ENCODE data around the gene ZFP62.
A peak's percentile ranks its signal among the peaks of the same experiment; 100 is the strongest.
"Not testable (repeated sequence)": the region's sequence is repeated elsewhere in the genome, so short reads cannot be mapped to it uniquely, and the experiment has no call there.

ZFP62 gene

DNA sequence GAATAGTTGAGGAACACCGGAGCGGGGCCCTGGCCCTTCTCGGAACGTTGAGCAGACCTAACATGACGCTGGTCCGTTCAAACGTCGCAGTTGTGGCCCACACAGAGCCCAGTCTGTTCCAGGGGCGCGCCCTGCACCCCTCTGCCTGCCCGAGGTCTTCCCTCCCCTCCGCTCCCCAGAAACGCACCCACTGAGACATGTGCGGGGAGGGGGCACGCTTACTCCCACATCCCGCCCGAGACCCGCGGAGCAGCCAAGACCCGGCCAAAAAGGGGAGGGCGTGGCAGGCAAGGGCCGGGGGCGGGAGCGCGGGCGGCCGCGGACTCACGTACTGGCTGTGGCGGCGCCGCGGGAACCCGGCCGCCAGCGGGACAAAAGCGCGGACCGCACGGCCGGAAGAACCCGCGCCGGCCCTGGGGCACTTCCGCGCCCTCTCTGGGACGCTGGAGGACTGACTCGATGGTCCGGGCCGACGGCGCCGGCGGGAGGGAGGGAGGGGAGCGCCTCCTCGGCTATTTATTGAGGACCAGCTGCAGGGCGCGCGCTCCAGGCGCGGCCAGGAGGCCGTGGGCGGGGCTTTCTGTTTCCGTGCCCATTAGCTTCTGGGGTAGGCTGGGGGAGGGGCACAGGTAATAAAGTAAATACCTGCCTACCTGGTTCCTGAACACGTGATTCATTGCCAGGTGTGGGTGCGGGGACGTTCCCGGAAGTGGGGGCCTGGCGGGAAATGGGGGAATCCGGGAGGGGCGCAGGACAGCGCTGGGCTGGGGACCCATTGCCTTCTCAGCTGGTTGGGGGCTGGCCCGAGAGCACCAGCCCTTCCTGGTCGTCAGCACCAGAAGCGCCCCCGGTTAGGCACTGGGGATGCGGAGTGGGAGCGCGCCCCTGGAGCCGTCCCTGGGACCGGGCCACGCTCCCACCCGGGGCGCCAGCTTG is at the start of gene ZFP62:
Gene ZFP62, minus strand, starts transcription at position 390 of the 936 bp plus-strand sequence. Its CDS starts 57 bp downstream, at position 333.
- peak; percentile 75 for DNase-seq

DNA sequence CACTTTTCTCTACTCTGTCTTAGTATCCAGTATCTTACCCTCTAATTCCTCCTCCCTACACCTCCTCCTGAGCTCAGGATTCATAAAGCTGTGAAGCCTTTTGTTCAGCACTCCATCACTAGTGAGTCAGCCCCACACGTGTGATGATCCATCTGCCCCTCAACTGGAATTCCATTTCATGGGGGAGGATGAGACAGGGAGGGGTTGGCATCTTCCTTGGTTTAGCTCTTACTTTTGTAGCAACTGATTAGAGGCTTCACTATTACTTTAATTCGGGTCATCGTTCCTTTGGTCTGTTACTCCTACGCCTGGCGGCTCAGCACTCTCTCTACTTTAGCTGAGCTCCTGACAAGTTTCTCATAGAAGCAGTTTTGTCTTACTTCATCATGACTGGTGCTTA is 49.7 kb upstream of the ZFP62 start:
- DNase-seq, result no peak

GRCh38 chr5:180910182-180910581 is 49.1 kb upstream of the ZFP62 start:
- DNase-seq, result no peak

DNA sequence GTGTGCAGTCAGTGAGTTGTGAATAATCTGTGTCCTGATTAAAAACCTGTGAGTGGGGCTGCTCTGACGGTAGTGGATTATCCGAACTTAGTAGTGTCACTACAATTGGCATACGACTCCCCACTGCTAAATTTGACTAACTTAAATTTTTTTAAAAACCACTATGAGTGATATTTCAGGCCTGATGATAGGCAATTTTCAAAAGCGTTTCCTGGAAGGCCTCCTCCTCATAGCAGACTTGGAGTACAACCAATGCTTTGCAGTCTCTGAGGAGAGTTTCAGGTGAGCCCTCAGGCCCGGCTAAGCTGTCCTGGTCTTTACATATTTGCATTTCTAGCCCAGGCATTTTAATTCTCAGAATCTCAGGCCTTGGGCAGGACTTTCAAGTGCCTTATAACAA is 48.7 kb upstream of the ZFP62 start:
- no peak for DNase-seq

DNA sequence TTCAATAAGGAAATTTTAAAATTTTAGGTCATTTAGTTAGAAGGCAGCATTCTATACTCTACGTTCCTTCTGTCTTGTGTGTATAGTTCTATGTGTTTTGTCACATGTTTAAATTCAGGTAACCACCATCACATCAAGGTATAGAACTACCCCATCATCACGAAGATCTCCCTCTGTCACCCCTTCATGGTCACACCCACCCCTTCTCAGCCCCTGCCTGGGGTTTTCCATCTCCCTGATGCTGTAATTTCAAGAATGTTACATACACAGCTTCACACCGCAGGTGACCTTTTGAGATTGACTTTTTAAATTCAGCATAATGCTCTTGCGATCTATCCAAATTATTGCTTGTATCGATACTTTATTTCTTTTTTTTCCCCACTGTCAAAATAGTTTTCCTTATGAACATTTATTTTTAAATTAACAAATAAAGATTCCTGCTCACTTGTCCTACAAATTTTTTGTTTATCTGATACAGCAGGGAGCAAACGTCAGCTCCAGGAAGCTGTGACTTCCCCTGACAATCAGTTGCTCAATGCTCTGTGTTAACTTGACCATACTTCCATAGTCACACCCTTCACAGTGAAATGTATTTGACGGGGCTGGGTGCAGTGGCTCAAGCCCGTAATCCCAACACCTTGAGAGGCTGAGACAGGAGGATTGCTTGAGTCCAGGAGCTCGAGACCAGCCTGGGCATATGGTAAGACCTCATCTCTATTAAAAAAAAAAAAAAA is 48.1 kb upstream of the ZFP62 start:
- peak; percentile 26 for DNase-seq

GRCh38 chr5:180908400-180908799 is 47.3 kb upstream of the ZFP62 start:
- DNase-seq, result no peak

DNA sequence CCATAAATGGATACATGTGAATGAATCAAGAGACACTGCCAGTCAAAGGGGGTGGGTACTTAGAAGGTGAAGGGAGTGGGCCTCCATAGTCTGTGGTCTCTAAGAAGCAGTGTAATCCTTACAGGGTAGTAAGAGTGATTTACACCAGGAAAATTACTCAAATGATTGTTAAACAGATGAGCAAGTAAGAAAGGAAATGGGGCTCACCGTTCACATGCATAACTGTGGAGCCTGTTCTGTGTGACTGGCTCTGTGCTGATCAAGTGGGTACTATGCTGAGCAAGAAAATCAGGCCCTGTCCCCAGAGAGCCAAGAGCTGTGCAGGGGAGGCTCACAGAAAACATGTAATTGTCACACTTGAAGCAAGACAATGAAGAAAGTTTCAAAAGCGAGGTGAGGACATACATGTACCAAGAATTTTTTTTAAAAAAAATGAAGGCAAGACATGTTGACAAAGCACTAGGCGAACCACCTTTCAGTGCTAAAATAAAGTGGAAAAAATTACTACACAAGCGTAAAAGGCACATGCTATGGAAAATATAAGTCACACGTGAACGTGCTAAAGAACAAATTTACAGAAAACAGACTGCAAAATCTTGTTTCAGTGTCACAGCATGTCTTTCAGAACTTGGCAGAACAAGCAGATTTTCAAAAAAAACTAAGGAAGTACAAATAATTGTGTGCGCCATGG is 40.4 kb upstream of the ZFP62 start:
- no peak for DNase-seq

GRCh38 chr5:180900178-180900577 is 39.1 kb upstream of the ZFP62 start:
- DNase-seq, result no peak

DNA sequence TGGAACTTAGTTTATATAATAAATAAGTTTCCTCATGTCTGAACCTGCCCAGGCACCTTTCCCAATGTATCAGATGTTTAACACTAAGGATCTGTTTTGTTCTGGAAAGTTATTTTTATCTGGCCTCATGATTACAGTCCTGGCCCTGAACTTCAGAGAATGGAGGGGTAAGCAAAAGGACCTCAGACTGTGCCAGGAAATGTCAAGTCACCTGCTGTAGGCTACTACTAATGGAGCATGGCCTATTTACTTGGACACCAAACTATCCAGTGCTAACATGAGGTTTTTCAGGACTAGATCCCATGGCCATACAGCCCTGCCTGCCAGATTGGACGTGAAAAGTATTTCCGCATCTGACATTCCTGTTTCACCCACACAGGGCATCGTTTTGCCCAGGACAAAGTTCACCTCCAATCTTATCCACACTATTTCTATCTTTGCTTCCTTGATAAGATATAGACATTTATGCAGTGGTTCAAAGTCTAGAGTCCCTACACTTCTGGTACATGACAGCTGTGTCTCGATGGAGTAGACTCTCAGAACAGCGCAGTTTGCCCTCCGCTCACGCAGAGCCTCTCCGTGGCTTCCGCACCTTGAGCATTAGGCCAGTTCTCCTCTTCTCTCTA is 37.7 kb upstream of the ZFP62 start, which contains the start of gene BTNL8:
Gene BTNL8, plus strand, starts transcription at position 539 of the 626 bp plus-strand sequence. CDS start 152 bp downstream, outside the sequence.
- no peak for DNase-seq

DNA sequence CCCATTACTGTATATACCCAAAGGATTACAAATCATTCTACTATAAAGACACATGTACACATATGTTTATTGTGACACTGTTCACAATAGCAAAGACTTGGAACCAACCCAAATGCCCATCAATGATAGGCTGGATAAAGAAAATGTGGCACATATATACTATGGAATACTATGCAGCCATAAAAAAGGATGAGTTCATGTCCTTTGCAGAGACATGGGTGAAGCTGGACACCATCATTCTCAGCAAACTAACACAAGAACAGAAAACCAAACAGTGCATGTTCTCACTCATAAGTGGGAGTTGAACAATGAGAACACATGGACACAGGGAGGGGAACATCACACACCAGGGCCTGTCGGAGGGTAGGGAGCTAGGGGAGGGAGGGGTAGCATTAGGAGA is 34.3 kb upstream of the ZFP62 start:
- DNase-seq, result not testable (repeated sequence)

DNA sequence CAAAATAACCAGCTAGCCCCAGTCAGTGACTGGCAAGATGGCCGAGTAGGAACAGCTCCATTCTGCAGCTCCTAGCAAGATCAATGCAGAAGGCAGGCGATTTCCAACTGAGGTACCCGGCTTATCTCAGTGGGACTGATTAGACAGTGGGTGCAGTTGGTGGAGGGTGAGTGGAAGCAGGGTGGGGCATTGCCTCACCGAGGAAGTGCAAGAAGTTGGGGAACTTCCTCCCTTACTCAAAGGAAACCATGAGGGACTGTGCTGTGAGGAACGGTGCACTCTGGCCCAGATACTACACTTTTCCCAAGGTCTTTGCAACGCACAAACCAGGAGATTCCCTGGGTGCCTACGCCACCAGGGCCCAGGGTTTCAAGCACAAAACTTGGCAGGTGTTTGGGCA is 28.3 kb upstream of the ZFP62 start:
- no peak for DNase-seq

- DNase-seq, result not testable (repeated sequence)
Measured at GRCh38 chr5:180885845-180886529, 24.9 kb upstream of the ZFP62 start.

DNA sequence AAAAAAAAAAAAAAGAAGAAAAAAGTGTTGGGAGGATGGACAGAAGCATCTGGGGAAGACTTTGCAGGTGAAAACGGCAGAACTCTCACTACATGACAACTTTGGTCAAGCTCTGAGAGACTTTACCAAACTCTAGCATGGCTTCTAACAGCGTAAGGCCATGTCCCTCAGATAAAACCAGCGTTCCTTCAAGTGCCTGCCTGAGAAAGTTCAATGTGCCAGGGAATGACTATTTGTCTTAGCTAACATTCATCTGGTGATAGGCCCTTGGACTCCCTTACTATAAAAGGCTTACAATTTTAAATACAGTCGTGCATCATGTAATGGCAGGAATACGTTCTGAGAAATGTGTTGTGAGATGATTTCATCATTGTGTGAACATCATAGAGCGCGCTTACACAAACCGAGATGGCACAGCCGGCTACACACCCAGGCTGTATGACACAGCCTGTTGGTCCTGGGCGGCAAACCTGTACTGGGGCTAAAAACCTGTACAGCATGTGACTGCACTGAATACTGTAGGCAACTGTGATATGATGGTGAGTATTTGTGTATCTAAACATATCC is 14.9 kb upstream of the ZFP62 start:
- no peak for DNase-seq

DNA sequence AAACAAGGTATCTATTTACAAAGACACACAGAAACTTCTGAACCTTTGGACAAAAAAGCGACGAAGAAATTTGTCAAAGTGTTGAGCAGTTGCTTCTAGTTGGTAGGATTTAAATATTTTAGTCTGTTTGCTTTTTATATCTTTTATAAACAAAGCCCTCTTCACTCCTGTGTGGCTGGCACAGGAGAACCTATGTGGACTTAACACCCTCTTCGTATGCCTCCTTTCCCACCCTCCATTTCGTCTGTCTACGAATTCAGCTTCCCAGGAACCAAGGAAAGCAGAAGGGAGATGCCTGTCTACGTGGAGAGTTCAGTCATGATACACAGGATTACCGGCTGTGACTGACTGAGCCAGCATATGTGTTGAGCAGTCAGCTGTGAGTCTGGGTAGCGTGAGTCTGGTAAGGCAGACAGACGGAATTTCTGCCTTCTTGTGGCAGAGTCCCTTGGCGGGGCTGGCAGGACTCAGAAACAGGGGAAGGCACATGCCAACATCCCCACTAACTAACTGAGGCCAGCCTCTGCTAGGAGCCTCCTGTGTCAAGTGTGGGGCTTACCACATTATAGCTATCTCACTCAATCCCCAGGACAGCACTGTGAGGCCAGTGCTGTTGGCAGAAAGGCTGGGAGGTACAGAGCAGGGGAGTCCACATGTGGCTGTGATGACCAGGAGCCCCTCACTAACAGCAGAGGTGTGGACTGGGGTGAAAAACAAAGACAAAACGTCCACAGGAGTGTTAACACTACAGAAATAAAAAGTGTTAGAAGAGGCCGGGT is 13.9 kb upstream of the ZFP62 start:
- no peak for DNase-seq

DNA sequence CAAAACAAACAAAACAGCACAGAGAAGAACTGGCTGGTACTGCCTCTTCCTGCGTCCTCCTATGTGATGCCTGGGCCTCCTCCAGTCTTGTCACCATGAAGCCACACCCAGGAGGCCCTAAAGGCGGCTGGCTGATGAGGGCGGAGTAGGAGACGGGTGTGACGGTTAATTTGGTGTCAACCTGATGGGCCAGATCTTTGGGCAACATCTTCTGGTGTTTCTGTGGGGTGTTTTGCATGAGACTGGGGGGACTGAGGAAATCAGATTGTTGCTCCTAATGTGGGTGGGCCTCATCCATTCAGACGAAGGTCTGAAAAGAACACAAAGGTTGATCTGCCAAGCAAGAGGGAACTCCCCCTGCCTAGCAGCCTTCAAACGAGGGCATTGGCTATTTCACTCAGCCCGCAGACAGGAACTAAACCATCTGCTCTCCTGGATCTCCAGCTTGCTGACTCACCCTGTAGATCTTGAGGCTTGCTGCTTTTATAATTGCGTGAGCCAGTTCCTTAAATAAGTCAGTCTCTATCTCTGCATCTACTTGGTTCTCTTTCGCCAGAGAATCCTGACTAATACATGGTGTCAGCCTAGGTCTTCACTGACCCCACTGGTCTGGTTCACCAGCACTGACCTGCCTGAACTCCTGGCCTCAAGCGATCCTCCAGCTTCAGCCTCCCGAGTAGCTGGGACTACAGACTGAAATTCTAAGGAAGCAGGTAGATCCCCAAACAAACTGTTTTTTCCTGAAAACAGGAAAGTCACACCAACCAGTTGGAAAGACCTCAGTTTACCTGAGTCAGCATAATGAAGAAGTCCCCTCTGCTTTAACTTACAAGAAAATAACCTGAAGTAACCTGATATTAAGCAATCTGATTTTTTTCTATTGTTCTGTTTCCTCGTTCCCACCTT is 12.8 kb upstream of the ZFP62 start:
- peak; percentile 48 for DNase-seq

GRCh38 chr5:180872419-180872818 is 11.3 kb upstream of the ZFP62 start:
- no peak for DNase-seq

GRCh38 chr5:180870276-180871068 is 9.4 kb upstream of the ZFP62 start:
- no peak for DNase-seq

GRCh38 chr5:180869587-180869986 is 8.5 kb upstream of the ZFP62 start:
- DNase-seq, result no peak

DNA sequence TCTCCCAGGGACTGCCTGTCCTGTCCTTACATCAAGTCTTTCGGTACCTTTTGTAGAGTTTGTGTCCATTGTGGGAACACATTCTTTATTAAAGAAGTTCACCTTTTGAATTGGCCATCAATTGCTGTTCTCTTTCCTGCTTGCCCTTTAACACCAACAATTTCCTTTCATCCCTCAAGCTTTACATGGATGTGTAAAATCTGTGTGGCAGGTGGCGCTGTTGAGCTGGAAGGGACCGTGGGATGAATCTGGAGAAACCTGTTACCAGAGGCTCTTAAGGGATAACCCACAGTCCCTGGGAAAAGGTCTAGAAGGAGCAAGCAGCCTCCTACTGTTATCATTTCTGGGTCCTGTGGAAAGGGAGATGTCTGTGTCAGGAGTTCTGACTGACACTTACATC is 7.9 kb upstream of the ZFP62 start:
- no peak for DNase-seq

Measured in GF-D8 (cell line).